Globus pallidus (tissue), 1 donor: ENCODE results near the gene SLC6A20.

ENCODE experiments used
- DNase-seq: peaks from one replicate; pipeline ENCODE4 v3.0.0-alpha.2; 2015; ENCODE audit warnings: low spot score

Gene SLC6A20

GRCh38 chr3:45802146-45802545 lies 5.8 kb upstream of the SLC6A20 start:
- no peak for DNase-seq

- DNase-seq = no peak
Observed at GRCh38 chr3:45800611-45801010, 4.3 kb upstream of the SLC6A20 start.

DNA sequence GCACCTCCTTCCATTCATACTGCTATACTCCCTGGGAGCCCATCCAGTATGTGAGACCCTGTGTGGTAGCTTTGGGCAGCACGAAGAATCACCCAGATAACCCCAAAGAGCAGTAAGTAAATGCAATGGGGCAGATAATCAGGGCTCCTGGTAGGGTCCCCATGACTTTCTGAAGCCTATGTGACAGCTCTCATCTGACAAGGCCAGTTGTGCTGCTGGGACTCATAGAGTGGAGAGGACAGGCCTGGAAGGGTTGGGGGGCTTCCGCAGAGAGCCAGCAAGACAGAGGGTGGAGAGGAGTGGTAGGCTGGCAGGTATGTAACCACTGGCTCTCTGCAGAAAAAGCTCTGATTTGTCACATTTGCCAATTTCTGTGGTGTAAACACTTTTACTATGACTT lies 3.2 kb upstream of the SLC6A20 start:
- no peak for DNase-seq

DNA sequence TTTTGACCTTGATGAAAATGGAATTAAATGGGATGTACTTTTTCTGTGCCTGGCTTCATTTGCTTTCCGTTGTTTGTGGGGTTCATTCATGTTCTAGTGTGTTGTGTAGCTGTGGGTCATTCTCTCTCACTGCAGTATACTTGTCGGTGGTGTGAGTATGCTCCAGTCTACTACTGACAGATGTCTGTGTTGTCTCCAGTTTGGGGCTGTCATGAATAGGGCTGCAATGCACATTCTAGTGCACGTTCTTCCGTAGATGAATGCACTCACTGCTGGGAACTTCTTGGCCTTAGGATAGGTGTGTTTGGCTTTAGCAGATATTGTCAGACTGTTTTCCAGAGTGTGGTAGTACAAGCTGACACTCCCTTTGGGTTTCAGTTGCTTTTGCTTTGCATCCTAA lies 1.7 kb upstream of the SLC6A20 start:
- DNase-seq = no peak

- no peak for DNase-seq
Observed at GRCh38 chr3:45796902-45797637, 734 bp upstream of the SLC6A20 start.

DNA sequence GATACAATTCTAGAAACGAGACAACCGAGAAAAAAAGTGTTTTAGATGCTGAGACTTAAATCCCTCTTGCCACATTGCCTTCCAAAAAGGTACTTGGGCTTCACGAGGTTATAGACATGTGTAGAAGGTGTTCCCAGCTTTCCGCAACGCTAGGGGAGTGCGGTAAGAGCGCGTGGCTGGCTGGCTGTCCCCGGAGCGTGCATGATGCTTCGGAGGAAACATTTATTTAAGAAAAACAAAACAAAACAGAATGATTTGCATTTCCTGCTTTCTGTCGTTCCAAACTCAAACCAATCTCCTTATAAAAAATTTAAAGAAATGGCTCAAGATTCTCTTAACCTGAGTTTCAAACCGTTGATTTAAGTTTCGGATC lies 841 bp downstream of the SLC6A20 start:
- DNase-seq = no peak

DNA sequence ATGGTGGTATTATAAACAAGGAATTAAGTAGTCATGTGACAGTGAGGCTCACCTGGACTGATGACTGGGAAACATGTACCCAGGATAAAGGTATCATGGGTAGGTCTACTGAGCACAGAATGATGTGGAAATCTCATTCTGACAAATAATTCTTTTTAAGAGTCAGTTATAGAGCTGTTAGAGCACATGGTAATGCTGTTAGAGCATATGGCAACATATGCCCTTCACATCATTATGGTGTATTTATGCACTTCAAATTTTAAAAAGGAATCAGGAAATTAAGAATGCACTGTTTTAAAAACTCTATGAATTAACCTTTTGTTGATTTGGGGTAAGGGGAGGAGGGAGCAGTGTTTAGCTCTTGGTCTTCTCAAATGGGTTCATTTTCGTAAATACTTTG lies 1.7 kb downstream of the SLC6A20 start:
- no peak for DNase-seq

- DNase-seq = no peak
Observed at GRCh38 chr3:45794177-45794560, 2.2 kb downstream of the SLC6A20 start.

DNA sequence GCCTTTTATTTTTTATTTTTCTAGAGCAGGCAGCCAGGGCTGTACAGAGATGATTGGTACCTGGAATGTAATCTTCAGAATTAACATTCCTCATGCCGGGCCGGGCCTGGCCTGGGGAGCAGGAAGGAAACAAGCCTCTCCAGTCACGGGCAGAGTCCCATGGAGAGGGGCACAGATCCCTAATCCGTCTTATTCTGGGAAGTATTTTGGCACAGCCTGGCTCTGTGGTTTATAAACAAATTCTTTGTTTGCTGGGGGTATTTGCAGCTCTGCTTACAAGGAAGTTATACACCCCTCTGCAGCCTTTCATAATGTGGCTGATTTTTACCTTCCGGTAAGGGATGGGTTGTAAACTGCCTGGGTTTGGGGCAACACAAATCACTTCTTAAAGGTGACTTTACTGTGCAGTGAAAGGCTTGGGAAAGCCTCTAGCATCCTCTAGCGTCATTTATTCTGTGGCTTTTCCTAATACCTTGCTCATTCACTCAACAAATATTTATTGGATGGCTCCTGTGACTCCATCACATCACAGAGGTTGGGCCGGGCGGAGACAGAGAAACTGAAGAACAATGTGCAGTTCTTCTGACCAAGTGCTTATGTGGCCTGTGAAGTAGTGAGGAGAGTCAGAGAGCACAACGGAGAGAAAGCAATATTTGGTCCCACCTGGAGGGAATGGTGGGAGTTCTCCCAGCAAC lies 2.7 kb downstream of the SLC6A20 start:
- no peak for DNase-seq

DNA sequence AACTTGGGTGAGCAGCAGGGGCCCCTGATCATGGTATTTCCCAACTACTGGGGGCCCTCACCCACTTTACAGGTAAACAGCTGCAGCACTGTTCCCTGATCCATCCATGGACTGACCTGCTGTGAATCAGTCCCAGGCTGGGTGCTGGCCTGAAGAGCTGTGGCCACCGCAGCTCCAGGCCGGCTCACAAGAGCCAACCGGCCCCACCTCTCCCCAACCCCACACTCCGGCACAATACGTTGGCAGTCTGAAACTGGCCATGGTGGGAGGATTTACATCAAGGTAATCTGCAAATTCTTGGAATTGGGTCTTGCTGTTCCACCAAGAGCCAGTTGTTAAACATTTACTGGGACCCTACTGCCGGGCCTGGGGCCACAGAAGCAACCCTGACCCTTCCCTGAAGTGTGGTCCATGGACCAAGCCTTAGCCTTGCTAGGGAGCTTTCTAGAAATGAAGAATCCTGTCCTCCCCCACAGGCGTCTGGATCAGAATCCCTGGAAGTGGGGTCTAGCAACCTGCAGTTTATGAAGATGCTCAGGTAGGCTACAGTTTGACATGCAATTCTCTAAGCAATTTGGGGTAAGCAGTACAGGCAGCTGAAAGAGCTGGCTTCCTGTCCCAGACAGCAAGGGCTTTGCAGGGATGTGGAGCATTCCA lies 3.7 kb downstream of the SLC6A20 start:
- no peak for DNase-seq

GRCh38 chr3:45792036-45792435 lies 4.3 kb downstream of the SLC6A20 start:
- no peak for DNase-seq

GRCh38 chr3:45790596-45790995 lies 5.7 kb downstream of the SLC6A20 start:
- DNase-seq = no peak

DNA sequence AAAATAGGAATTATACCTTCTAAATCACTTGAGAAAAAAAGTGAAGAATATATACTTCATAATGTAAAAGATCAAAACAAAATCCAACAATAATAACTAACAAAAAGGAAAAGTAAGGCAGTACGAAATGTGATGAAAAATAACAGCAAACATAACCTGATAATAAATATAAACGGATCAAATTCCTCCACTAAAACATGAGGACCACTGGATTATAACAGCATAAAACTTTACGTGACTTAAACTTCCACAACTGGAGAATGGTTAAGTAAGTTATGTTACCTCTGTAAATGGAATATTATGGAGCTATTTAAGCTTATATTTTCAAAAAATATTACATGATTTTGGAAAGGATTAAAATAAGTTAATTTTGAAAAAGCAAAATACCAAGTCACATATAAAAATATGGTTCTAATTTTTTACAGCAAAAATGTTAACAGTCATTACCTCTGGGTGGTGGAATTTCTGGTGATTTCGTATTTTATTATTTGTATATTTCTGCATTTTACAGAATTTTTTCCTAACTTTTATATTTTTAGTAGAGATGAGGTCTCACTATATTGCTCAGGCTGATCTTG lies 7.0 kb downstream of the SLC6A20 start:
- no peak for DNase-seq

- no peak for DNase-seq
Observed at GRCh38 chr3:45787551-45787950, 8.8 kb downstream of the SLC6A20 start.

GRCh38 chr3:45786801-45787495 lies 9.4 kb downstream of the SLC6A20 start:
- no peak for DNase-seq

GRCh38 chr3:45785605-45786150 lies 10.7 kb downstream of the SLC6A20 start:
- no peak for DNase-seq

- no peak for DNase-seq
Observed at GRCh38 chr3:45783667-45784066, 12.7 kb downstream of the SLC6A20 start.

GRCh38 chr3:45782381-45782780 lies 14.0 kb downstream of the SLC6A20 start:
- DNase-seq = no peak

GRCh38 chr3:45781841-45782240 lies 14.5 kb downstream of the SLC6A20 start:
- DNase-seq = no peak

DNA sequence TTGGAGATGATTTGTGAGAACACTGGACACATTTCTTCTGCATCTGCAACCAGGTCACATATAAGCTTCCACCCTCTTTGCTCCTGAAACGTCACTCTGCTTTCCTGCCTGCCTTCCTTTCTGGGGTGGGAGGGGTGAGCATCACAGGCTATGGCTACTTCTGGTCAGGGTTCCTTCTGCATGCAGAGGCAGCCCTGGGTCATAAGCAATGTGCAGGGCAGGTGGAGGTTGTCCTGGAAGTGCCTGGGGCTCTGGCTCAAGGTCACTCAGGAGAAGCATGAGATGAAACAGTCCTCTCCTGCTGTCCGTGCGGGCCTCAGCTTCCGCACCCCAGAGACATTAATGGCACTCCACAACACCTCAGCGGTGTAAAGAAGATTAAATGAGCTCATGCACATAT lies 15.1 kb downstream of the SLC6A20 start:
- DNase-seq = no peak

GRCh38 chr3:45779746-45780735 lies 16.3 kb downstream of the SLC6A20 start:
- DNase-seq = no peak
